Measurements from ENCODE around the gene THSD7A. TPM values are rescaled to one million over a fixed set of nuclear protein-coding genes. Genes with fewer than 3 reads are reported as not detected.

The THSD7A gene
- total RNA-seq, 2 experiments from 2014 or later = not detected

DNA sequence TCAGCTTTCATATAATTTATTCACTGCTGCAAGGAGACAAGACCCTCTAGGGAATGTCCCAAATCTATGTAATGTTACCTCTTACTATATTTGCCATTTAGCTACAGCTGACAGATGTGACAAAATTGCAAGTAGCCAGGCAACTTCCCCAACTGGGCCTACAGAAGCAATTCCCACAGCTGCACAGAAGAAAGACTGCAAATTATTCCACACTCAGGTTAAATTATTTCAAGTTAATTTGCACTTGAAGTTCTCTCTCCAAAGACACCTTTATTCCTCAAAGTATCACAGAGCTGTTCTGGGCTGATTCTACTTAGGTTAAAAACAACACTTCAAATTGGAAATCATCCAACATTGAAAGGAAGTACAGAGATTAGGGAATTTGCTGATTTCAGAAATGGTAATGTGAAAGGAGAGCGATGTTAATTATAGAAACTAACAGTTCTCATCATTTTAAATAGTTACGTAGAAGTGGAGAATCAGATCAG, 133.6 kb downstream of the THSD7A start:
- intact Hi-C loops (cut with DNase I, micrococcal nuclease) = no loop called here
- CTCF ChIA-PET = no interaction called here
- ATAC-seq = no peak

DNA sequence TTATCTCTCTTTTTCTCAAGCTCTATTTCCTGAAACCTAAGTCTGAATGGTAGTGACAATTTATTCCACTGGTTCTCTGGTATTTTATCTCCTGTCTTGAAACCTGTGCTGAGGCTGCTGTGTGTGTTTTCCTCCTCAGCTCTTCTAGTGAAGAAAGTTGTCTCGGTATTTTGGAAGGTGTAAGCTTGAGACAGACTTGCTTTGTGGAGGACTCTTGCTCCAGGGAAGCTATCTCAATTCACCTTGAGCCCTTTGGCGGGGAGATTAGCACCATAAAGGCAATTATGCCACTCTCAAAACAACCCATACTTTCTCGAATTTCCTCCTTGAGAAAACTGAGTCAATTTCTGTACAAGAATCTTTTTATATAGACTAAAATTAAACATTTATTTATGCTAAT, 141.6 kb downstream of the THSD7A start:
- H3K27ac Mint-ChIP-seq = no peak overlapping the region
- POLR2A ChIA-PET = no interaction called here
- no peaks in the 10 kb centered on the region for H3K36me3 Mint-ChIP-seq (ENCODE audit: low read depth)
- no peak for DNase-seq
- no peaks in the 10 kb centered on the region for H3K4me1 Mint-ChIP-seq
- no peak for ATAC-seq
- H3K27me3 Mint-ChIP-seq = no peaks in the 10 kb centered on the region
- H3K4me3 Mint-ChIP-seq = no peak overlapping the region
- intact Hi-C loops (cut with DNase I, micrococcal nuclease) = no loop called here
- peaks cover 4% of the 10 kb centered on the region for H3K9me3 Mint-ChIP-seq (ENCODE audit: low read depth)
- CTCF ChIA-PET = no interaction called here

More for the DNA sequence above, 133.6 kb downstream of the THSD7A start:
- DNase-seq = no peak
- no peaks in the 10 kb centered on the region for H3K36me3 Mint-ChIP-seq (ENCODE audit: low read depth)
- H3K4me1 Mint-ChIP-seq = no peaks in the 10 kb centered on the region
- POLR2A ChIA-PET = no interaction called here
- no peaks in the 10 kb centered on the region for H3K9me3 Mint-ChIP-seq (ENCODE audit: low read depth)
- no peak overlapping the region for H3K27ac Mint-ChIP-seq
- H3K27me3 Mint-ChIP-seq = no peaks in the 10 kb centered on the region
- H3K4me3 Mint-ChIP-seq = no peak overlapping the region

DNA sequence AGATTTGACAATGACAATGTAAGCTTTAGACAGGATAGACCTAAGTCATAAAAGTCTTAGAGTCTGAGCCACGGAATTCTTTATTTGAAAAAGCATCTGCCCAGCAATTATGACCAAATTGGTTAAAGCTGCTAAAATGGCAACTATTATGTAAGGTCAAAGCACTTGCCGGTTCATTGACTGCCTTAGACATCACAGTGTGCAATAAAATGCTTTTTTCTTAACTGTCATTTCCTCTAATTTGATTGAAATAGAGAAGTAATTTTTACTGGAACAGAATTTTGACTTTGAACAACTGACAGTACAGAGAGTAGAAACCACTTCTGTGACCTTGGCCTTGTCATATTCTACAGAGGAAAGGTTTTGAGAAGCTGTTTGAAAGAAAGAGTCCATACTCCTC, 142.9 kb downstream of the THSD7A start:
- DNase-seq = no peak
- no peaks in the 10 kb centered on the region for H3K27me3 Mint-ChIP-seq
- no peaks in the 10 kb centered on the region for H3K4me1 Mint-ChIP-seq
- intact Hi-C loops (cut with DNase I, micrococcal nuclease) = no loop called here
- CTCF ChIA-PET = interaction anchor here (1.0 kb wide), 1 partner anchor 72 kb away, joined by 3 read pairs; no protein-coding TSS in a partner anchor
- no peaks in the 10 kb centered on the region for H3K36me3 Mint-ChIP-seq (ENCODE audit: low read depth)
- ATAC-seq = no peak
- POLR2A ChIA-PET = no interaction called here
- no peak overlapping the region for H3K27ac Mint-ChIP-seq
- peaks cover 4% of the 10 kb centered on the region for H3K9me3 Mint-ChIP-seq (ENCODE audit: low read depth)
- no peak overlapping the region for H3K4me3 Mint-ChIP-seq

DNA sequence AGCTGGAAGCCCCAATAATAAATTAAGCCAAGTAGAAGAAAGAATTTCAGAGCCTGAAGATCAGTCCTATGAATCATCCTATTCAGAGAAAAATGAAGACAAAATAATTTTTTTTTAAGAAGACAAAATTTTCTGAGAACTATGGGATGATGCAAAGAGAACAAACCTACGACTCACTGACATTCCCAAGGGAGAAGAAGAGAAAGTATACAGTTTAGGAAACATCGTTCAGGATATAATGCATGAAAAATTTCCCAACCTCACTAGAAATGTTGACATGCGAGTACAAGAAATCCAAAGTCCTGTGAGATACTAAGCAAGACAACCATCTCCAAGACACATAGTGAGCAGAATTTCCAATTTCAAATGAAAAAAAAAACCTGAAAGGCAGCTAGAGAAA, 150.5 kb downstream of the THSD7A start:
- H3K4me3 Mint-ChIP-seq = no peak overlapping the region
- H3K4me1 Mint-ChIP-seq = no peaks in the 10 kb centered on the region
- no peak overlapping the region for H3K27ac Mint-ChIP-seq
- intact Hi-C loops (cut with DNase I, micrococcal nuclease) = no loop called here
- POLR2A ChIA-PET = no interaction called here
- CTCF ChIA-PET = no interaction called here
- DNase-seq (no peak), ATAC-seq (no peak)
- H3K36me3 Mint-ChIP-seq (ENCODE audit: low read depth) = no peaks in the 10 kb centered on the region
- peaks cover 37% of the 10 kb centered on the region for H3K9me3 Mint-ChIP-seq (ENCODE audit: low read depth)
- H3K27me3 Mint-ChIP-seq = no peaks in the 10 kb centered on the region

DNA sequence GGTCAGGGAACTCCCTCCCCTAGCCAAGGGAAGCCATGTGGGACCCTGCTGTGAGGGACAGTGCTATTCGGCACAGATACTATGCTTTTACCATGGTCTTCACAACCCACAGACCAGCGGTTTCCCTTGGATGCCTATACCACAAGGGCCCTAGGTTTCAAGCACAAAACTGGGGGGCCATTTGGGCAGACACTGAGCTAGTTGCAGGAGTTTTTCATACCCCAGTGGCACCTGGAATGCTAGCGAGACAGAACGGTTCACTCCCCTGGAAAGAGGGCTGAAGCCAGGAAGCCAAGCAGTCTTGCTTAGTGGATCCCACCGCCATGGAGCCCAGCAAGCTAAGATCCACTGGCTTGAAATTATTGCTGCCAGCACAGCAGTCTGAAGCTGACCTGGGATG, 156.8 kb downstream of the THSD7A start:
- Mint-ChIP-seq H3K36me3 (ENCODE audit: low read depth) (no peaks in the 10 kb centered on the region), H3K27me3 (no peaks in the 10 kb centered on the region), H3K9me3 (ENCODE audit: low read depth) (peaks cover 24% of the 10 kb centered on the region), H3K27ac (no peak overlapping the region), H3K4me3 (no peak overlapping the region), H3K4me1 (no peaks in the 10 kb centered on the region)
- intact Hi-C loops (cut with DNase I, micrococcal nuclease) = no loop called here
- CTCF ChIA-PET = no interaction called here
- no peak for ATAC-seq
- POLR2A ChIA-PET = no interaction called here
- no peak for DNase-seq

DNA sequence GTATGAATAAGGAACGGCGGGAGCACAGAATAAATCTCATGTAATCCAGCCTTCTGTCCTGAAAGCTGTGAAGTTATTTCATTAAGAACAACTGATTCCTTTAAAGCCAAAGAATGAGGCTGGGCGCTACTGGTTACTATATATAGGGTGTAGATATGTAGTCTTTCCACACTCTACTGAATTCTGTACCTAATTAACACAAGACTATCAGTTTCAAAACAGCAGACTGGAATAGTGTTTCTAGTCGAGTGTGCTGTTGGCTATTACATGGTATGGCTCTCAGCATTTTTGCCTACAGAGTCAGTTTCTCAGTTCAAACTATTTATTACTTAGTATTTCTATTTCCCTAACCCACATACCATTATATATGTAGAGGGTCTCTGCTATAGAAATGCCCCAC, 163.3 kb downstream of the THSD7A start:
- intact Hi-C loops (cut with DNase I, micrococcal nuclease) = no loop called here
- ChIA-PET POLR2A (no interaction called here), CTCF (no interaction called here)
- Mint-ChIP-seq H3K4me1 (no peaks in the 10 kb centered on the region), H3K27me3 (no peaks in the 10 kb centered on the region), H3K9me3 (ENCODE audit: low read depth) (no peaks in the 10 kb centered on the region), H3K27ac (no peak overlapping the region), H3K4me3 (no peak overlapping the region), H3K36me3 (ENCODE audit: low read depth) (no peaks in the 10 kb centered on the region)
- ATAC-seq (no peak), DNase-seq (no peak)

DNA sequence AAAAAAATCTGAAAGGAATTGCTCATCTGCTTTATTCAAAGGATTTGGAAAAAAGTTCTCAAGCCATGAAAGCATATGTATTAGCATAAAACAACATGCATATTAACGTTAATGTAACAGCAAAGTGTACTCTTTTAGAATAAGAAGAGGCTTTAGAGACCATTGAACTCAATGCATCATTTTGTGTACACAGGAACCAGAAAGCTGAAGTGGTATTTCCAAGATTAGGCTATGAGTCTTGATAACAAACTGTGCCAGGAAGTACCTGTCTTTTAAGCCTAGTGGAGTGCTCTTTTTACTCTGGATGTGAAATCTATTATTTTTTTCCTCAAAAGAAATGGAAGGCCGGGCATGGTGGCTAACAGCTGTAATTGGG, 164.2 kb downstream of the THSD7A start:
- Mint-ChIP-seq H3K36me3 (ENCODE audit: low read depth) (no peaks in the 10 kb centered on the region), H3K27ac (no peak overlapping the region), H3K4me1 (no peaks in the 10 kb centered on the region), H3K27me3 (no peaks in the 10 kb centered on the region), H3K4me3 (no peak overlapping the region), H3K9me3 (ENCODE audit: low read depth) (no peaks in the 10 kb centered on the region)
- CTCF ChIA-PET = no interaction called here
- DNase-seq = no peak
- POLR2A ChIA-PET = no interaction called here
- intact Hi-C loops (cut with DNase I, micrococcal nuclease) = no loop called here
- no peak for ATAC-seq

DNA sequence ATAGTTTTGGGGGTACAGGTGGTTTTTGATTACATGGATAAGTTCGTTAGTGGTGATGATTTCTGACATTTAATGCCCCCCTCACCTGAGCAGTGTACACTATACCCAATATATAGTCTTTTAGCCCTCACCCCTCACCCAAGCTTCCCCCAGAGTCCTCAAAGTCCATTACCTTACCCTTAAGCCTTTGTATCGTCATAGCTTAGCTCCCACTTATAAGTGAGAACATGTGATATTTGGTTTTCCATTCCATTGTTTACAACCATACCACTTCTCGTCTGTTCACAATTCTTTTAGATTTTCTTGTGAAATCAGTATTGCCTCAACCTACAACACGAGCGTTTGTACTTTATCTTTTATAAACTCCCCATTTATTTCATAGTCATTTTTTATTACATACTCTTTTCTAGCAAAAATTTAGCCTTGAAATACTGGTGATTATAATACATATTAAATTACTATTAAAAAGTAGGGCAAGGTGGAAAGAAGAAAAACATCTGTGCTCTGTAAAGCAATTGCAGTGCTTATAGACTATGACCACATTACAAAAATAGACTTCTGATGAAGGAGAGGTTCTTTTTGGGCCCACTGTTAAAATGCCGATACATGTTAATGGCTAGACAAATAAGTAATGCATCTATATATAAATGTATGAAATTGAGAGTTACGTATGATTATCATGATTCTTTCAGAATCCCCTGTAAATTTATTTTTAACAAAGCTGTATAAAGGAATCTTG, 164.8 kb downstream of the THSD7A start:
- CTCF ChIA-PET = interaction anchor here (0.7 kb wide), 1 partner anchor 826 kb away, joined by 3 read pairs; no protein-coding TSS in a partner anchor
- H3K27me3 Mint-ChIP-seq = no peaks in the 10 kb centered on the region

DNA sequence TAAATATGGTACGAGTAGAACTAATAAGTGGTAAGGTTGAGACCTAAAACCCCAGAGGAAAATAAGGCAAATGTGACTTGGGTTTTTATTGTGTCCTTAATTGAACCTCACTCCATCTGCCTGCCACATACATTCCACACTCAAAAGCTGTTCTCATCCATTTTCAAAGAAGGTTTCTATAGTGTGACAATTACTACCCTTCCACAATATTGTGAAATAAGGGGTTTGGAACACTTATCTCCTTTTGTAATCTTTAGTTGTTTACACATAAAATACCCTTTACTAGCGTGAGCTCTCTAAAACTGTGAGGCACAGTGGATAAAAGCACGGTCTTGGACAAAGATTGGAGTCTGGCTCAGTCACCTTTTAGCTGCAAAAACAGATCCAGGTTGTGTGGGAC, 166.6 kb downstream of the THSD7A start:
- POLR2A ChIA-PET = no interaction called here
- intact Hi-C loops (cut with DNase I, micrococcal nuclease) = no loop called here
- no peaks in the 10 kb centered on the region for H3K9me3 Mint-ChIP-seq (ENCODE audit: low read depth)

More for the DNA sequence above, 164.8 kb downstream of the THSD7A start:
- H3K9me3 Mint-ChIP-seq (ENCODE audit: low read depth) = no peaks in the 10 kb centered on the region
- intact Hi-C loops (cut with DNase I, micrococcal nuclease) = no loop called here
- H3K4me3 Mint-ChIP-seq = no peak overlapping the region
- ATAC-seq (no peak), DNase-seq (no peak)
- POLR2A ChIA-PET = no interaction called here
- H3K4me1 Mint-ChIP-seq = no peaks in the 10 kb centered on the region
- no peaks in the 10 kb centered on the region for H3K36me3 Mint-ChIP-seq (ENCODE audit: low read depth)
- H3K27ac Mint-ChIP-seq = no peak overlapping the region

DNA sequence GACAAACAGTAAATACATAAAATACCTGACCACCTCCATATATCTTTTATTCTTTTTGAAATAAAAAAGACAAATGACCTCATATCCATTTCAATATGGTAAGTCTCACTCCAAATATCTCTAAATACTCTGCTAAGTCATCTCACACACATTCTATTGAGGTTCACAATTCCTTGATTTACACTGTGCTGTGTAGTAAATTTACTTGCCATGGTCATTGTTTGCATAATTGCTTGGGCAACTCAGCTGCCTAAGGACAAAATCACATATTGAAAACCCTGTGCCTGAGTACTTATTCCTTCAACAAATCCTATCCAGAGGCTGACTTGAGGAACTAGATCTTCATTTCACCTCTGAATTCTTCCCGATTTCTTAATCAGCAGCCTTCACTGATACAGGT, 176.4 kb downstream of the THSD7A start:
- Mint-ChIP-seq H3K27me3 (no peaks in the 10 kb centered on the region), H3K27ac (no peak overlapping the region), H3K36me3 (ENCODE audit: low read depth) (no peaks in the 10 kb centered on the region), H3K4me3 (no peak overlapping the region), H3K9me3 (ENCODE audit: low read depth) (no peaks in the 10 kb centered on the region), H3K4me1 (no peaks in the 10 kb centered on the region)
- intact Hi-C loops (cut with DNase I, micrococcal nuclease) = no loop called here
- ChIA-PET CTCF (no interaction called here), POLR2A (no interaction called here)
- DNase-seq = no peak
- ATAC-seq = no peak

More for the DNA sequence above, 166.6 kb downstream of the THSD7A start:
- Mint-ChIP-seq H3K27me3 (no peaks in the 10 kb centered on the region), H3K4me3 (no peak overlapping the region), H3K4me1 (no peaks in the 10 kb centered on the region), H3K36me3 (ENCODE audit: low read depth) (no peaks in the 10 kb centered on the region), H3K27ac (no peak overlapping the region)
- CTCF ChIA-PET = no interaction called here
- no peak for DNase-seq
- ATAC-seq = no peak

DNA sequence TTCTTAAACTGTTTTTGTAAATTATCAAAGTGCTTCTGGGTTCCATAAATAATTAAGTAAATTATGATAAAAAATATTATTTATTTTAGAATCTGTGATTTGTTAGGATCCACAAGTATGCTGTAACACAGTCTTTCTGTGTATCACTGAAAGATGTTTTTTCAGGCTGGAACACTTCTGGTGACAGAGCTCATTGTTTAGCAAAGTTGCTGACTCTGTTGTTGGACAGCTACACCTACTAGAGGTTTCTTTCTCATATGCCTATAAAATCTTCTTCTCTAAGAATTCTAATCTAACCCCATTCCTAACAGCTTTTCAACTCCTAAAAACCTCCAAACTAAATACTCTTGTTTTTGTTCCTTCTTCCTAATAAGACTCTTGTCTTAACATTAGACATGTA, 176.8 kb downstream of the THSD7A start:
- intact Hi-C loops (cut with DNase I, micrococcal nuclease) = no loop called here
- Mint-ChIP-seq H3K4me3 (no peak overlapping the region), H3K9me3 (ENCODE audit: low read depth) (peaks cover under 1% of the 10 kb centered on the region), H3K27me3 (no peaks in the 10 kb centered on the region), H3K27ac (no peak overlapping the region), H3K36me3 (ENCODE audit: low read depth) (no peaks in the 10 kb centered on the region), H3K4me1 (no peaks in the 10 kb centered on the region)
- DNase-seq = no peak
- ChIA-PET POLR2A (no interaction called here), CTCF (no interaction called here)
- no peak for ATAC-seq

DNA sequence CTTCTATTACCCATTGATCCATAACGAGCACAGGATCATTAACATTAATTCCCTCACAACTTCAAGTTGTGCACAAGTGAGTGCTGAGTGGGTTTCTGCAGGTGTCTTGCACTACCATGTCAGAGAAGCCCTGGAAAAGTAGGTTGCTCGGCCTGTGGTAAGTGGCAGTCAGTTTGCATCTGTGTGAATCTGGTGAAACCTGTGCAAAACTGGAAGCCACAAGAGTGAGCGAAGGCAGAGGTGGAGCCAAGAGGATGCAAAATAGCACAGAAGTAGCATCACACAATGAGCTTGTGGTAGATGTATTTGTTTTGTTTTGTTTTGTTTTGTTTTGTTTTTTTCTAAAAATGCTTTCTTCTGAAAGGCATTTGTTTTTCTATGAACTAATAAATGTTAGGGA, 181.5 kb downstream of the THSD7A start:
- Mint-ChIP-seq H3K4me1 (no peaks in the 10 kb centered on the region), H3K27me3 (no peaks in the 10 kb centered on the region), H3K27ac (no peak overlapping the region), H3K9me3 (ENCODE audit: low read depth) (peaks cover 2% of the 10 kb centered on the region), H3K4me3 (no peak overlapping the region), H3K36me3 (ENCODE audit: low read depth) (no peaks in the 10 kb centered on the region)
- CTCF ChIA-PET = no interaction called here
- POLR2A ChIA-PET = no interaction called here
- intact Hi-C loops (cut with DNase I, micrococcal nuclease) = no loop called here
- DNase-seq (no peak), ATAC-seq (no peak)

DNA sequence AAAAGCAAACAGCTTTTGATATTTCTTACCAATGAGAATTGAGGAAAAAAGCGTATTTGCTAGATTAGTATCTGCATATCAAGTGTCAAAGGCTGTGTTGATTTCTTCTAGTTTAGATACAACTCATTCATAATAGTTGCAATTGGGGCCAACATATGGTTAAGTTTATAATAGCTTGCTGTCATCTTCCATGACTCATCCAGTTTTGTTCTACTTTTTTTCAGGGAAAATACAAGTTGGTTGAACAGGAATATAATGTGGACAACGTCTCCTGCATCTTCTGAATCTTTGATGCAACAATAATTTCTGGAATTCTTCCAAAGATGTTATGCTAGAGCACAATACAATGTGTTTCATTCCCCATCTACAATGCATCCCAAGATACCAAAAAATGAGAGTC, 182.0 kb downstream of the THSD7A start:
- Mint-ChIP-seq H3K4me1 (no peaks in the 10 kb centered on the region), H3K9me3 (ENCODE audit: low read depth) (peaks cover 2% of the 10 kb centered on the region), H3K36me3 (ENCODE audit: low read depth) (no peaks in the 10 kb centered on the region), H3K27ac (no peak overlapping the region), H3K27me3 (no peaks in the 10 kb centered on the region), H3K4me3 (no peak overlapping the region)
- CTCF ChIA-PET = no interaction called here
- no peak for ATAC-seq
- intact Hi-C loops (cut with DNase I, micrococcal nuclease) = no loop called here
- POLR2A ChIA-PET = no interaction called here
- DNase-seq = no peak

All from activated CD4-positive, alpha-beta T cell treated with anti-CD3 and anti-CD28 coated beads for 36 hours (primary cell).